ENCODE results near the gene NKX1-2. TPM values are rescaled to one million over a fixed set of nuclear protein-coding genes. Genes with fewer than 3 reads are reported as not detected.
"Not testable (repeated sequence)": the region's sequence is repeated elsewhere in the genome, so short reads cannot be mapped to it uniquely, and the experiment has no call there.

Gene NKX1-2
- total RNA-seq, 4 donors from 2014 or later, result not detected

DNA sequence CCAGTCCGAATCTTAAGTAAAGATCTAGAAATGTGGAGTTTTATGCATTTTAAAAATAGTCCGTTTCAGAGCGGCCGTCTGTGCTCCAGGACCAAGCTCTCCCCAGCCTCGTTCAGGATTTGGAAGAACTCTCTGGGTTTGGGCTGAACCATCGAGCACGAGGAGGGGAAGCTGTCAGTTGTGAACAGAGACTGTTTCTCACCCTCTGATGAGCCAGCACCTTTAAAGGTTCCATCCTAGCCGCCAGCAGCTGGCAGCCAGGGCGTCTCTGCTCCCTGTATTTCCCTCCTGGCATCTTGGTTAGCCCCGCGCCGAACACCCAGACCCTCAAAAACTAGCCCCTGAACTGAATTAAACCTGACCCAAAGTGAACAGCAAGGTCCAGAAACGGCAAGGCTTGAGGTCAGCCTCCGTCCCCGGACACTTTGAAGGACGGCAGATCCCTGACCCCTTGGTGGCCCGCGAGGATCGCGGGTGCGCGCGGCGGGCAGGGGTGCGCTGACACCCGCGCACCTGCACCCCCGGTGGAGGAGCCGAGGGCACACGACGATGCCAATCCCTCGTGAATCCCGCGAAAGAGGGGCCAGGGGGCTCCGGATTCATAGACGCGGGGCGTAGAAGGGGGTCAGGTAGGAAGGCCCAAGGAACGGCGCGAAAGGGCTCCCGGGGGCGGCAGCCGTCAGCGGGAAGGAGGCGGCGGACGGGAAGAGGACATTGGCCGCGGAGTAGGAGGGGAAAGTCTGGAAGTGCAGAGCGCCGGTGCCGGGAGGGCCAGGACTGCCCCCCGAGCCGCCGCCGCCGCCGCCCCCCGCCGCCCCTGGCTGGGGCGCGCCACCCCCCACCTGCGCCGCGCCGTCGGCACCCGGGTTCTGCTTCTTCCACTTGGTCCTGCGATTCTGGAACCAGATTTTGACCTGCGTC lies 2.7 kb downstream of the NKX1-2 start:
- no peaks in the 10 kb centered on the region for H3K36me3 ChIP-seq
- H3K27me3 ChIP-seq, result peaks cover 96% of the 10 kb centered on the region
- 26 to 73% methylated on average over 4 to 59 of the region's 71 CpGs for WGBS, 2 donors (ENCODE audit: low coverage in 1 of 2)
- intact Hi-C loops (cut with DNase I; ENCODE audit: low total_unique reads) (no loop called here), in situ Hi-C loops (cut with MboI; ENCODE audit: low pct_ligation_motif_present in 1 of 4, low pct_unique_long_range_greater_than_20kb in 1 of 4, low sequenced_read_pairs in 3 of 4) (no loop called here)
- H3K4me3 ChIP-seq, result peak overlapping the region in 2 of 4 donors; percentile 12 to 34
- no peak for TF ChIP-seq POLR2A (IDR thresholded peaks at IDR 0.05)
- TF ChIP-seq POLR2AphosphoS5 (IDR thresholded peaks at IDR 0.05), result no peak
- TF ChIP-seq, protein P1, sequence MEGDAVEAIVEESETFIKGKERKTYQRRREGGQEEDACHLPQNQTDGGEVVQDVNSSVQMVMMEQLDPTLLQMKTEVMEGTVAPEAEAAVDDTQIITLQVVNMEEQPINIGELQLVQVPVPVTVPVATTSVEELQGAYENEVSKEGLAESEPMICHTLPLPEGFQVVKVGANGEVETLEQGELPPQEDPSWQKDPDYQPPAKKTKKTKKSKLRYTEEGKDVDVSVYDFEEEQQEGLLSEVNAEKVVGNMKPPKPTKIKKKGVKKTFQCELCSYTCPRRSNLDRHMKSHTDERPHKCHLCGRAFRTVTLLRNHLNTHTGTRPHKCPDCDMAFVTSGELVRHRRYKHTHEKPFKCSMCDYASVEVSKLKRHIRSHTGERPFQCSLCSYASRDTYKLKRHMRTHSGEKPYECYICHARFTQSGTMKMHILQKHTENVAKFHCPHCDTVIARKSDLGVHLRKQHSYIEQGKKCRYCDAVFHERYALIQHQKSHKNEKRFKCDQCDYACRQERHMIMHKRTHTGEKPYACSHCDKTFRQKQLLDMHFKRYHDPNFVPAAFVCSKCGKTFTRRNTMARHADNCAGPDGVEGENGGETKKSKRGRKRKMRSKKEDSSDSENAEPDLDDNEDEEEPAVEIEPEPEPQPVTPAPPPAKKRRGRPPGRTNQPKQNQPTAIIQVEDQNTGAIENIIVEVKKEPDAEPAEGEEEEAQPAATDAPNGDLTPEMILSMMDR (IDR thresholded peaks at IDR 0.05), result no peak
- TF ChIP-seq EP300 (IDR thresholded peaks at IDR 0.05; ENCODE audit: low read depth), result no peak
- no peak for DNase-seq
- peaks cover 11 to 34% (median 24%) of the 10 kb centered on the region in 4 donors for H3K4me1 ChIP-seq
- H3K27ac ChIP-seq, result no peak overlapping the region
- H3K9me3 ChIP-seq, result no peaks in the 10 kb centered on the region

DNA sequence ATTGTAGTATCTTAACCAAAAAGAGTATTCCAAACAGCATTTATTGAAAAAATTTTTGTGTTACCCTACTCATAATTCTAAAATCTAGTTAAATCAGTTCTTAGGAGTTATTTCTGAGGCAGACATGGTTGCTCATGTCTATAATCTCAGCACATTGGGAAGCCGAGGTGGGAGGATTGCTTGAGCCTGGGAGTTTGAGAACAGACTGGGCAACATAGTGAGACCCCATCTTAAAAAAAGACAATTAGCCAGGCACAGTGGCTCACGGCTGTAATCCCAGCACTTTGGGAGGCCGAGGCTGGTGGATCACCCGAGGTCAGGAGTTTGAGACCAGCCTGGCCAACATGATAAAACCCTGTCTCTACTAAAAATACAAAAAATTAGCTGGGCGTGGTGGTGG lies 8.1 kb downstream of the NKX1-2 start:
- DNase-seq; H3K36me3 ChIP-seq; intact Hi-C loops (cut with DNase I; ENCODE audit: low total_unique reads); H3K27ac ChIP-seq; H3K4me3 ChIP-seq; H3K4me1 ChIP-seq; H3K9me3 ChIP-seq; in situ Hi-C loops (cut with MboI; ENCODE audit: low pct_ligation_motif_present in 1 of 4, low pct_unique_long_range_greater_than_20kb in 1 of 4, low sequenced_read_pairs in 3 of 4): not testable (repeated sequence)
- WGBS, 2 donors (ENCODE audit: low coverage in 1 of 2), result 89 to 100% methylated on average over 1 to 5 of the region's 5 CpGs
- peaks cover 42% of the 10 kb centered on the region for H3K27me3 ChIP-seq

DNA sequence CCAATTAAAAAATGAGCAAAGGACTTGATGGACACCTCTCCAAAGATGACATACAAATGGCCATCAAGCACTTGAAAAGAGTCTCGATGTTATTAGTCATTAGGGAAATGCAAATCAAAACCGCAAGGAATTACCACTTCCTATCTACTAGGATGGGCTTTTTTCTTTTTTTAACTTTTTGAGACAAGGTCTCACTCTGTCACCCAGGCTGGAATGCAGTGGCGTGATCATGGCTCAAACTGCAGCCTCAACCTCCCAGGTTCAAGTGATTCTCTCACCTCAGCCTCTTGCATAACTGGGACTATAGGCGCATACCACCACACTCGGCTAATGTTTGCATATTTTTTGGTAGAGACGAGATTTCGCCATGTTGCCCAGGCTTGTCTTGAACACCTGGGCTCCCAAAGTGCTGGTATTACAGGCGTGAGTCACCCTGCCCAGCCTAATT lies 13.6 kb downstream of the NKX1-2 start:
- in situ Hi-C loops (cut with MboI; ENCODE audit: low pct_ligation_motif_present in 1 of 4, low pct_unique_long_range_greater_than_20kb in 1 of 4, low sequenced_read_pairs in 3 of 4) (no loop called here), intact Hi-C loops (cut with DNase I; ENCODE audit: low total_unique reads) (no loop called here)
- no peak overlapping the region for H3K4me3 ChIP-seq
- no peaks in the 10 kb centered on the region for H3K27me3 ChIP-seq
- no peaks in the 10 kb centered on the region for H3K9me3 ChIP-seq
- no peaks in the 10 kb centered on the region for H3K36me3 ChIP-seq
- no peak overlapping the region for H3K27ac ChIP-seq
- TF ChIP-seq EP300 (IDR thresholded peaks at IDR 0.05; ENCODE audit: low read depth) (no peak), POLR2AphosphoS5 (IDR thresholded peaks at IDR 0.05) (no peak), POLR2A (IDR thresholded peaks at IDR 0.05) (no peak)
- TF ChIP-seq, protein P1 (IDR thresholded peaks at IDR 0.05), result no peak
- DNase-seq, result no peak
- H3K4me1 ChIP-seq, result peaks cover 0 to 3% (median 0%) of the 10 kb centered on the region in 4 donors
- WGBS, 2 donors (ENCODE audit: low coverage in 1 of 2), result 80 to 82% methylated on average over 8 of the region's 8 CpGs

DNA sequence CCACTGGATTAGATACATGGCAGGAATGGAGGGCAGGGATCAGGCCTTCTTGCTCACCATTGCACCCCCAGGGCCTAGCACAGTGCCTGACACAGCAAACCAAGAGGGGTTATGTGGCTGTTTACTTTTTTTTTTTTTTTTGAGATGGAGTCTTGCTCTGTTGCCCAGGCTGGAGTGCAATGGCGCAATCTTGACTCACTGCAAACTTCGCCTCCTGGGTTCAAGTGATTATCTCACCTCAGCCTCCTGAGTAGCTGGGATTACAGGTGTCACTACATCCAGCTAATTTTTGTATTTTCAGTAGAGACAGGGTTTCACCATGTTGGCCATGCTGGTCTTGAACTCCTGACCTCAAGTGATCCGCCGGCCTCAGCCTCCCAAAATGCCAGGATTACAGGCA lies 14.2 kb downstream of the NKX1-2 start:
- DNase-seq; H3K4me3 ChIP-seq; in situ Hi-C loops (cut with MboI; ENCODE audit: low pct_ligation_motif_present in 1 of 4, low pct_unique_long_range_greater_than_20kb in 1 of 4, low sequenced_read_pairs in 3 of 4); intact Hi-C loops (cut with DNase I; ENCODE audit: low total_unique reads); H3K36me3 ChIP-seq; H3K9me3 ChIP-seq; H3K27ac ChIP-seq; H3K27me3 ChIP-seq; H3K4me1 ChIP-seq: not testable (repeated sequence)
- 82 to 83% methylated on average over 2 to 4 of the region's 4 CpGs for whole genome bisulfite sequencing, 2 donors (ENCODE audit: low coverage in 1 of 2)

DNA sequence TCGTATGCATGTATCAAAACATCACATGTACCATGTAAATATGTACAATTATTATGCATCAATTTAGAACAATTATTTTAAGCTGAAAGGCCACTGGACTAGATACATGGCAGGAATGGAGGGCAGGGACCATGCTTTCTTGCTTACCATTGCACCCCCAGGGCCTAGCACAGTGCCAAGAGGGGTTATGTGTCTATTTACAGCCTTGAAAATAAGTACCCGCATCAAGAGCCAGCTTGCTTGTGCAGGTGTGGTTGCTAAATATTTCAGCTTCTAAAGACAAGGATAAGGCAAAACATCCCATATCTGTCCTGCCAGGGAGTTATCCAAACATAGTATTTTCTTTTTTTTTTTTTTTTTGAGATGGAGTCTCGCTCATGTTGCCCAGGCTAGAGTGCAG lies 16.4 kb downstream of the NKX1-2 start:
- DNase-seq, result no peak
- WGBS, 2 donors (ENCODE audit: low coverage in 1 of 2), result 83 to 85% methylated on average over 3 of the region's 3 CpGs
- in situ Hi-C loops (cut with MboI; ENCODE audit: low pct_ligation_motif_present in 1 of 4, low pct_unique_long_range_greater_than_20kb in 1 of 4, low sequenced_read_pairs in 3 of 4), result no loop called here
- no peak overlapping the region for H3K4me3 ChIP-seq
- H3K27me3 ChIP-seq, result peaks cover 8% of the 10 kb centered on the region
- TF ChIP-seq, protein P1 (IDR thresholded peaks at IDR 0.05), result no peak
- no peak for TF ChIP-seq POLR2AphosphoS5 (IDR thresholded peaks at IDR 0.05)
- TF ChIP-seq EP300 (IDR thresholded peaks at IDR 0.05; ENCODE audit: low read depth), result no peak
- TF ChIP-seq POLR2A (IDR thresholded peaks at IDR 0.05), result no peak
- peaks cover 0 to 8% (median 2%) of the 10 kb centered on the region in 4 donors for H3K4me1 ChIP-seq
- H3K36me3 ChIP-seq, result no peaks in the 10 kb centered on the region
- no peak overlapping the region for H3K27ac ChIP-seq
- intact Hi-C loops (cut with DNase I; ENCODE audit: low total_unique reads), result no loop called here
- no peaks in the 10 kb centered on the region for H3K9me3 ChIP-seq

Measured in transverse colon (tissue), 4 donors.